A549 (cell line): ENCODE measurements around the gene MST1. TPM values are rescaled to one million over a fixed set of nuclear protein-coding genes. Genes with fewer than 3 reads are reported as not detected.

Experiments used
- ATAC-seq, 2 experiments: fragments of 200-7000 bp in 1 of 2; fragments of >200 bp in 1 of 2; cut with Nextera tagmentation in 1 of 2; cut with Tn5 transposase in 1 of 2; 3 replicates each; pipeline versions ENCODE4 v1.8.0 to v1.9.1; 2018 to 2020; ENCODE audit warnings: mild to moderate bottlenecking in 1 of 2, moderate library complexity in 1 of 2
- CTCF ChIA-PET: fragments of 300-600 bp; sonication (Branson Sonifier 250); formaldehyde crosslinking; extraction: SDS; loops from one replicate; lab custom pipeline; 2021; ENCODE audit warnings: antibody characterized with exemption, inconsistent platforms; lab: Yijun Ruan, JAX
- POLR2A ChIA-PET: fragments of 350-600 bp; formaldehyde crosslinking; extraction: SDS; loops from one replicate; lab custom pipeline; 2021; ENCODE audit warnings: antibody characterized with exemption, inconsistent platforms; lab: Yijun Ruan, JAX
- DNase-seq, 2 experiments: peaks; one replicate each; pipeline versions ENCODE4 v3.0.0 to v3.0.0-alpha.2; 2011 to 2016; ENCODE audit warnings: low read depth in 1 of 2, low spot score in 1 of 2
- FAIRE-seq: peaks from 2 replicates; lab custom pipeline; 2011; peaks lifted over from hg19 to GRCh38; lab: Jason Lieb, UNC
- H3K27ac ChIP-seq, 2 experiments: fragments of >200 bp; sonication (Bioruptor Twin); formaldehyde crosslinking; 3 replicates each; pipeline ENCODE4 v1.5.1; 2016 to 2017
- H3K4me1 ChIP-seq: fragments of >200 bp; sonication (Bioruptor Twin); formaldehyde crosslinking; 3 replicates; pipeline ENCODE4 v1.6.1; 2016
- H3K4me2 ChIP-seq: fragments of >200 bp; sonication (Bioruptor Twin); formaldehyde crosslinking; 3 replicates; pipeline ENCODE4 v1.6.1; 2016
- H3K4me3 ChIP-seq: fragments of >200 bp; sonication (Bioruptor Twin); formaldehyde crosslinking; 3 replicates; pipeline ENCODE4 v1.5.1; 2016
- H3K9me3 ChIP-seq: fragments of >200 bp; sonication (Bioruptor Twin); formaldehyde crosslinking; 3 replicates; pipeline ENCODE4 v1.6.1; 2016
- BHLHE40 ChIP-seq: IDR thresholded peaks from 2 replicates; pipeline ENCODE4 v1.6.1; 2012; ENCODE audit warnings: low read depth, low read length, inconsistent platforms
- CBX8 ChIP-seq: fragments of 200-600 bp; sonication (generic); IDR thresholded peaks from 2 replicates; pipeline ENCODE4 v1.6.1; 2016
- EHF ChIP-seq: fragments of 250-450 bp; sonication (Bioruptor Pico); IDR thresholded peaks from 2 replicates; pipeline ENCODE4 v1.5.0; 2020; ENCODE audit warnings: mild to moderate bottlenecking
- EP300 ChIP-seq, 2 experiments: fragments of >200 bp; sonication (Bioruptor Twin); formaldehyde crosslinking; IDR thresholded peaks; 2 replicates in 1 of 2; 3 replicates in 1 of 2; pipeline ENCODE4 v1.6.1; 2016 to 2017
- ESRRA ChIP-seq: fragments of 150-350 bp; IDR thresholded peaks from 2 replicates; pipeline ENCODE4 v1.6.1; 2014; ENCODE audit warnings: mild to moderate bottlenecking, low read length, borderline replicate concordance
- FOSL2 ChIP-seq, 2 experiments: fragments of 450-650 bp in 1 of 2; fragments of >200 bp in 1 of 2; sonication (Bioruptor Twin) in 1 of 2; formaldehyde crosslinking; IDR thresholded peaks; 2 replicates each; pipeline versions ENCODE4 v1.5.0 to v1.6.1; 2016 to 2020; ENCODE audit warnings: mild to moderate bottlenecking in 1 of 2, moderate library complexity in 1 of 2
- FOXS1 ChIP-seq: fragments of 250-450 bp; sonication (Bioruptor Pico); IDR thresholded peaks from 2 replicates; pipeline ENCODE4 v1.5.0; 2020; ENCODE audit warnings: mild to moderate bottlenecking, moderate library complexity
- HDAC2 ChIP-seq: fragments of 200-600 bp; sonication (generic); IDR thresholded peaks from 2 replicates; pipeline ENCODE4 v1.6.1; 2016
- HOXB13 ChIP-seq: fragments of 250-450 bp; sonication (Bioruptor Pico); IDR thresholded peaks from 2 replicates; pipeline ENCODE4 v1.5.0; 2020; ENCODE audit warnings: low read depth, mild to moderate bottlenecking, moderate library complexity
- MAZ ChIP-seq: fragments of 150-350 bp; IDR thresholded peaks from 2 replicates; pipeline ENCODE4 v1.6.1; 2014; ENCODE audit warnings: antibody characterized with exemption, low read depth, low read length, borderline replicate concordance
- POLR2A ChIP-seq: IDR thresholded peaks from 2 replicates; pipeline ENCODE4 v1.6.1; 2012; ENCODE audit warnings: mild to moderate bottlenecking, low read length
- RAD21 ChIP-seq, 2 experiments: fragments of >200 bp in 1 of 2; sonication (Bioruptor Twin) in 1 of 2; formaldehyde crosslinking in 1 of 2; IDR thresholded peaks in 1 of 2; conservative IDR thresholded peaks in 1 of 2; 2 replicates in 1 of 2; 3 replicates in 1 of 2; pipeline ENCODE4 v1.6.1; 2012 to 2018; ENCODE audit warnings: inconsistent platforms in 1 of 2
- RFX5 ChIP-seq: fragments of 450-650 bp; IDR thresholded peaks from 2 replicates; pipeline ENCODE4 v1.7.1; 2014; ENCODE audit warnings: antibody characterized with exemption, mild to moderate bottlenecking, moderate library complexity
- SMC3 ChIP-seq: fragments of >200 bp; sonication (Bioruptor Twin); formaldehyde crosslinking; IDR thresholded peaks from 3 replicates; pipeline ENCODE4 v1.6.1; 2018; ENCODE audit warnings: inconsistent platforms
- WGBS: methylation state at CpG from one replicate; pipeline ENCODE4 v1.1.6; 2017; ENCODE audit errors: missing lambda C conversion rate; 5-methylcytosine and 5-hydroxymethylcytosine counted together
- polyA plus RNA-seq, 4 experiments: library from polyadenylated mRNA; depleted of rRNA in 3 of 4; stranded (reverse); fragments of >200 nt; fragmentation: RNase III in 1 of 4; extraction: RNeasy Plus Mini Kit Qiagen cat#74134 plus additional on column Dnase treatment in 1 of 4; gene quantifications; 2 replicates in 3 of 4; 3 replicates in 1 of 4; pipeline ENCODE4 v1.2.3, GENCODE V29; 2011 to 2017
- TF ChIP-seq, protein P1 (sequence below): IDR thresholded peaks from 2 replicates; pipeline ENCODE4 v1.6.1; 2012
- TF ChIP-seq, protein P2 (sequence below): fragments of 250-450 bp; sonication (Bioruptor Pico); IDR thresholded peaks from 2 replicates; pipeline ENCODE4 v1.5.0; 2020; ENCODE audit warnings: low read depth, mild to moderate bottlenecking, moderate library complexity

MST1 gene
- polyA plus RNA-seq, 2 of the 4 experiments (the other 2 are of a cell fraction) = 3.6 to 4.9 TPM

DNA sequence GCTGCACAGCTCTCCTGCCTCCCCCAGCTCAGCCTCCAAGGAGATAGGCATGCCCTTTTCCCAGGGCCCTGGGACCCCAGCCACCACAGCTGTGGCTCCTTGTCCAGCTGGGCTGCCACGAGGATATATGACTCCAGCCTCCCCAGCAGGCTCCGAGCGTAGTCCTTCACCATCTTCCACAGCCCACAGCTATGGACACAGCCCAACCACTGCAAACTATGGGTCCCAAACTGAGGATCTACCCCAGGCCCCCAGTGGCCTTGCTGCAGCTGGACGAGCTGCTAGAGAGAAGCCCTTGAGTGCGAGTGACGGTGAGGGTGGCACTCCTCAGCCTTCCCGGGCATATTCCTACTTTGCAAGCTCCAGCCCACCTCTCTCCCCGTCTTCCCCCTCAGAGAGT, 35.7 kb downstream of the MST1 start:
- ChIA-PET POLR2A (no interaction called here), CTCF (interaction anchor here (1.2 to 3.1 kb wide), 5 partner anchors 10 to 114 kb away, joined by 3 to 16 read pairs (median 3); no protein-coding TSS in a partner anchor)
- no peak for DNase-seq
- H3K4me2 ChIP-seq = no peak overlapping the region
- H3K4me3 ChIP-seq = no peak overlapping the region
- H3K9me3 ChIP-seq = no peaks in the 10 kb centered on the region
- FAIRE-seq = no peak
- no peak for ATAC-seq
- no peak overlapping the region for H3K27ac ChIP-seq
- TF ChIP-seq EP300 (IDR thresholded peaks at IDR 0.05) (no peak), FOXS1 (CRISPR knock-in tag) (no peak), BHLHE40 (no peak)
- TF ChIP-seq, protein P1, sequence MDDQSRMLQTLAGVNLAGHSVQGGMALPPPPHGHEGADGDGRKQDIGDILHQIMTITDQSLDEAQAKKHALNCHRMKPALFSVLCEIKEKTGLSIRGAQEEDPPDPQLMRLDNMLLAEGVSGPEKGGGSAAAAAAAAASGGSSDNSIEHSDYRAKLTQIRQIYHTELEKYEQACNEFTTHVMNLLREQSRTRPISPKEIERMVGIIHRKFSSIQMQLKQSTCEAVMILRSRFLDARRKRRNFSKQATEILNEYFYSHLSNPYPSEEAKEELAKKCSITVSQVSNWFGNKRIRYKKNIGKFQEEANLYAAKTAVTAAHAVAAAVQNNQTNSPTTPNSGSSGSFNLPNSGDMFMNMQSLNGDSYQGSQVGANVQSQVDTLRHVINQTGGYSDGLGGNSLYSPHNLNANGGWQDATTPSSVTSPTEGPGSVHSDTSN = no peak
- TF ChIP-seq, protein P2, sequence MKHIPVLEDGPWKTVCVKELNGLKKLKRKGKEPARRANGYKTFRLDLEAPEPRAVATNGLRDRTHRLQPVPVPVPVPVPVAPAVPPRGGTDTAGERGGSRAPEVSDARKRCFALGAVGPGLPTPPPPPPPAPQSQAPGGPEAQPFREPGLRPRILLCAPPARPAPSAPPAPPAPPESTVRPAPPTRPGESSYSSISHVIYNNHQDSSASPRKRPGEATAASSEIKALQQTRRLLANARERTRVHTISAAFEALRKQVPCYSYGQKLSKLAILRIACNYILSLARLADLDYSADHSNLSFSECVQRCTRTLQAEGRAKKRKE (CRISPR knock-in tag) = no peak
- 74% methylated on average over 8 of the region's 8 CpGs for WGBS
- H3K4me1 ChIP-seq = no peaks in the 10 kb centered on the region

DNA sequence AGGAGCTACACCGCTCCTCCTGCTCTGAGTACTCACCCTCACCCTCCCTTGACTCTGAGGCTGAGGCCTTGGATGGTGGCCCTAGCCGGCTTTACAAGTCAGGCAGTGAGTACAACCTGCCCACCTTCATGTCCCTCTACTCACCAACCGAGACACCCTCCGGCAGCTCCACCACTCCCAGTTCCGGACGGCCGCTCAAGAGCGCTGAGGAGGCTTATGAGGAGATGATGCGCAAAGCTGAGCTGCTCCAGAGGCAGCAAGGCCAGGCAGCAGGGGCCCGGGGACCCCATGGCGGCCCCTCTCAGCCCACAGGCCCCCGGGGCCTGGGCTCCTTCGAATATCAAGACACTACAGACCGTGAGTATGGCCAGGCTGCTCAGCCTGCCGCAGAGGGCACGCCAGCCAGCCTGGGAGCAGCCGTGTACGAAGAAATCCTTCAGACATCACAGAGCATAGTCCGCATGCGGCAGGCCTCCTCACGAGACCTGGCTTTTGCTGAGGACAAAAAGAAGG, 36.3 kb downstream of the MST1 start:
- no peak for ATAC-seq
- no peak for FAIRE-seq
- Histone ChIP-seq H3K4me2 (no peak overlapping the region), H3K4me1 (no peaks in the 10 kb centered on the region), H3K9me3 (no peaks in the 10 kb centered on the region), H3K27ac (no peak overlapping the region), H3K4me3 (no peak overlapping the region)
- ChIA-PET POLR2A (no interaction called here), CTCF (interaction anchor here (1.0 to 3.1 kb wide), 5 partner anchors 11 to 113 kb away, joined by 3 to 16 read pairs (median 3); no protein-coding TSS in a partner anchor)
- WGBS = 63% methylated on average over 16 of the region's 21 CpGs
- no peak for TF ChIP-seq MAZ
- no peak for DNase-seq

DNA sequence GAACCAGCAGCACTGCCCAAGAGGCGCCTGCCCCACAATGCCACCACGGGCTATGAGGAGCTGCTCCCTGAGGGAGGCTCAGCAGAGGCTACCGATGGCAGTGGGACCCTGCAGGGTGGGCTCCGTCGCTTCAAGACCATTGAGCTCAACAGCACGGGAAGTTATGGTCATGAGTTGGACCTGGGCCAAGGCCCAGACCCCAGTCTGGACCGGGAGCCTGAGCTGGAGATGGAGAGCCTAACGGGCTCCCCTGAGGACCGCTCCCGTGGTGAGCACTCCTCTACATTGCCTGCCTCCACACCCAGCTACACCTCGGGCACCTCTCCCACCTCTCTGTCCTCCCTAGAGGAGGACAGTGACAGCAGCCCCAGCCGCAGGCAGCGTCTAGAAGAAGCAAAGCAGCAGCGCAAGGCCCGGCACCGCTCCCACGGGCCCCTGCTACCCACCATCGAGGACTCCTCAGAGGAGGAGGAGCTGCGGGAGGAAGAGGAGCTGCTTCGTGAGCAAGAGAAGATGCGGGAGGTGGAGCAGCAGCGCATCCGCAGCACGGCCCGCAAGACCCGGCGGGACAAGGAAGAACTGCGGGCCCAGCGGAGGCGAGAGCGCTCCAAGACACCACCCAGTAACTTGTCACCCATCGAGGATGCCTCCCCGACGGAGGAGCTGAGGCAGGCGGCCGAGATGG, 36.9 kb downstream of the MST1 start:
- Histone ChIP-seq H3K4me2 (no peak overlapping the region), H3K4me1 (no peaks in the 10 kb centered on the region), H3K9me3 (no peaks in the 10 kb centered on the region), H3K4me3 (no peak overlapping the region), H3K27ac (no peak overlapping the region)
- no peak for TF ChIP-seq SMC3
- TF ChIP-seq RAD21 (conservative IDR thresholded peaks at IDR 0.05 in 1 of 2, IDR thresholded peaks at IDR 0.05 in 1 of 2) = no peak
- TF ChIP-seq ESRRA = no peak
- TF ChIP-seq HDAC2 = no peak
- TF ChIP-seq POLR2A = no peak
- TF ChIP-seq FOXS1 (CRISPR knock-in tag) = no peak
- TF ChIP-seq HOXB13 (CRISPR knock-in tag) = no peak
- TF ChIP-seq EHF (CRISPR knock-in tag) = no peak
- TF ChIP-seq MAZ = no peak
- TF ChIP-seq, protein P1 = no peak
- no peak for TF ChIP-seq FOSL2 (IDR thresholded peaks at IDR 0.05)
- no peak for TF ChIP-seq FOSL2 (CRISPR knock-in tag; IDR thresholded peaks at IDR 0.05)
- TF ChIP-seq CBX8 = no peak
- TF ChIP-seq RFX5 = no peak
- 77% methylated on average over 27 of the region's 36 CpGs for WGBS
- ATAC-seq (no peak), DNase-seq (no peak), FAIRE-seq (no peak)
- POLR2A ChIA-PET = no interaction called here
- CTCF ChIA-PET = interaction anchor here (0.6 to 3.1 kb wide), 6 partner anchors 11 to 112 kb away, joined by 3 to 16 read pairs (median 3); no protein-coding TSS in a partner anchor
